WTC11 (cell line): ENCODE results near the gene CPNE5.

ENCODE experiments used
- USF2 ChIP-seq: sonication (generic); formaldehyde crosslinking; IDR thresholded peaks from 2 replicates; pipeline ENCODE4 v1.8.1; 2023; ENCODE audit warnings: mild to moderate bottlenecking, missing genetic modification reagents, moderate library complexity
- TF ChIP-seq, protein P1 (sequence below): fragments of 200-600 bp; IDR thresholded peaks from 2 replicates; pipeline ENCODE4 v1.8.0; 2022; ENCODE audit warnings: antibody characterized with exemption

DNA sequence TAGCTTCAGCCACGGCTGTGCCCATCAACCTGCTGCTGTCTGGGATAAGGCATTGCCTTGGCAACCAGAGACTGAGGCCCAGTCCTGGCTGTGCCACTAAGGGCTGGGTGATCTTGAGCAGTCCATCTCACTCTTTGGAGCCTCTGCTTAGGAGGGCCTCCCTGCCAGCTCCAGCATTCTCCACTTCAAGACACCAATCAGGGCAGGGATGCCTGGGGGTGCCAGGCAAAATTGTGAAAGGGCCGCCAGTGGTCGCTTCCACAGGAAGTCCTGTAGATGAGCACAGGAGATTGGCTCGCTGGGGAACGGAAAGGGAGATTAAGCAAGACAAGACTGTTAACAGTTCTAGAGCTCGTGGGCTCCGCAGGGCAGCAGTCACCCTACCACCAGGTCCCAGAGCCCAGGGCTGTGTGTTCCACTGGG lies 141.8 kb downstream of the CPNE5 start, which contains the start of gene RAB44:
- TF ChIP-seq, protein P1, sequence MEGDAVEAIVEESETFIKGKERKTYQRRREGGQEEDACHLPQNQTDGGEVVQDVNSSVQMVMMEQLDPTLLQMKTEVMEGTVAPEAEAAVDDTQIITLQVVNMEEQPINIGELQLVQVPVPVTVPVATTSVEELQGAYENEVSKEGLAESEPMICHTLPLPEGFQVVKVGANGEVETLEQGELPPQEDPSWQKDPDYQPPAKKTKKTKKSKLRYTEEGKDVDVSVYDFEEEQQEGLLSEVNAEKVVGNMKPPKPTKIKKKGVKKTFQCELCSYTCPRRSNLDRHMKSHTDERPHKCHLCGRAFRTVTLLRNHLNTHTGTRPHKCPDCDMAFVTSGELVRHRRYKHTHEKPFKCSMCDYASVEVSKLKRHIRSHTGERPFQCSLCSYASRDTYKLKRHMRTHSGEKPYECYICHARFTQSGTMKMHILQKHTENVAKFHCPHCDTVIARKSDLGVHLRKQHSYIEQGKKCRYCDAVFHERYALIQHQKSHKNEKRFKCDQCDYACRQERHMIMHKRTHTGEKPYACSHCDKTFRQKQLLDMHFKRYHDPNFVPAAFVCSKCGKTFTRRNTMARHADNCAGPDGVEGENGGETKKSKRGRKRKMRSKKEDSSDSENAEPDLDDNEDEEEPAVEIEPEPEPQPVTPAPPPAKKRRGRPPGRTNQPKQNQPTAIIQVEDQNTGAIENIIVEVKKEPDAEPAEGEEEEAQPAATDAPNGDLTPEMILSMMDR = no peak
- TF ChIP-seq USF2 (CRISPR knock-in tag) = no peak
